HG02938 (cell line): ENCODE measurements around the gene DCST1.

Experiments used
- ATAC-seq: cut with Tn5 transposase; IDR thresholded peaks from one replicate; pipeline ENCODE4 v1.9.1; 2021; ENCODE audit warnings: mild to moderate bottlenecking, moderate library complexity; ENCODE audit not compliant: unreplicated experiment

DCST1 gene

DNA sequence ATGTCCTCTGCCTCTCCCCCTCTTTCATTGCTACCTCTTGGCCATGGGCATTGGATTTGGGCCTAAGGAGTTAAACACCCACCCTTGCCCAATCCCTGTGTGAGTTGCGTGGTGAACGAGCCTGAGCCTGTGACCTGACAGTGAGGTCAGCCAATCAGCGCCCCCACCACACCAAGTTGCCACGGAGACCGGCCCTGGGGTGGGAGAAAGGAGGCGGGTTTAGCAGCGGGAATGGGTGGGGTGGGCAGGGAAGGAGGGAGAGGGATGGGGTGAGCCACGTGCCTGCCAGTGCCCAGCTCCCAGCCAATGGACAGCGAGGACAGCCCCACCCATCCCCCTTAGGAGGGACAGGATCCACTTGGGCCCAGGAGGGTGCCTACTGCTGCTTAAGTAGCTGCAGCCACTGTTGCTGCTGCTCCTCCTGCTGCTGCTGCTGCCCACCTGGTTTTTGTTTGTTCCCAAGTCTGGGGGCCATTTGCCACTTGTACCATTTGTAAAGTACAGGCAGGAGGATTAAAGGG is 21.5 kb upstream of the DCST1 start:
- ATAC-seq = no peak

GRCh38 chr1:155012776-155013602 is 20.6 kb upstream of the DCST1 start:
- no peak for ATAC-seq

- no peak for ATAC-seq
These were observed 20.0 kb upstream of the DCST1 start for GRCh38 chr1:155013632-155014031.

DNA sequence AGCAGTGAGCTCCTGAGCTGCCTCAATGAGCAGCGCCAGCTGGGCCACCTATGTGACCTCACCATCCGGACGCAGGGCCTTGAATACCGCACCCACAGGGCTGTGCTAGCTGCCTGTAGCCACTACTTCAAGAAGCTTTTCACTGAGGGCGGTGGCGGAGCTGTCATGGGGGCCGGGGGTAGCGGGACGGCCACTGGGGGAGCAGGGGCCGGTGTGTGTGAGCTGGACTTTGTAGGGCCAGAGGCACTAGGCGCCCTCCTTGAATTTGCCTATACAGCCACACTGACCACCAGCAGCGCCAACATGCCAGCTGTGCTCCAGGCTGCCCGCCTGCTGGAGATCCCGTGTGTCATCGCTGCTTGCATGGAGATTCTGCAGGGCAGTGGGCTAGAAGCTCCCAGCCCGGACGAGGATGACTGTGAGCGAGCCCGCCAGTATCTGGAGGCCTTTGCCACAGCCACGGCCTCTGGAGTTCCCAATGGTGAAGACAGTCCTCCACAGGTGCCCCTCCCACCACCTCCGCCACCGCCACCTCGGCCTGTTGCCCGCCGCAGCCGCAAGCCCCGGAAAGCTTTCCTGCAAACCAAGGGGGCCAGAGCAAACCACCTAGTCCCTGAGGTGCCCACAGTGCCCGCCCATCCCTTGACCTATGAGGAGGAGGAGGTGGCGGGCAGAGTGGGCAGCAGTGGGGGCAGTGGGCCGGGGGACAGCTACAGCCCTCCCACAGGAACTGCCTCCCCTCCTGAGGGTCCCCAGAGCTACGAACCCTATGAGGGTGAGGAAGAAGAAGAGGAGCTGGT is 18.7 kb upstream of the DCST1 start:
- ATAC-seq = no peak

DNA sequence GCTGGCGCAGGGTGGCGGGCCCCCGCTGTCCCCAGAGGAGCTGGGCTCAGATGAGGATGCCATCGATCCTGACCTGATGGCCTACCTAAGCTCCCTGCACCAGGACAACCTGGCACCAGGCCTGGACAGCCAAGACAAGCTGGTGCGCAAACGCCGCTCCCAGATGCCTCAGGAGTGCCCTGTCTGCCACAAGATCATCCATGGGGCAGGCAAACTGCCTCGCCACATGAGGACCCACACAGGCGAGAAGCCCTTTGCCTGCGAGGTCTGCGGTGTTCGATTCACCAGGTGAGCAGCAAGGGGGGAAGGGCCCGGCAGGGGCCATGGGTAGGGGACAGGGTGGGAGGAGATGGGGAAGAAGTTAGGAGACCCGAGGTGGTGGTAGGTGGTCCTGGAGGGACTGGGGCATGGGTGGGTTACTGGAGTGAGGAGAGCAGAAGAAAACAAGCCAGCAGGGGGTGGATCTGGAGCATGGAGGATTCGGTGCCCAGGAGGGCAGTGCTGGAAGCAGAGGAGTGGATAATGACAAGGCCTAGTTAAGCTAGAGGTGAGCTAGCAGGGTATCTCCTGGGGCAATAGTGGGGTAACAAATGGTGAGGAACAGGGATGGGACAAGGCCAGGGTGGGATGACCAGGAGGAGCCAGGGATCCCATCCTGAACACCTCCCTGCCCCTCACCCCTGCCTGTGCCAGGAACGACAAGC is 17.9 kb upstream of the DCST1 start:
- ATAC-seq = no peak

DNA sequence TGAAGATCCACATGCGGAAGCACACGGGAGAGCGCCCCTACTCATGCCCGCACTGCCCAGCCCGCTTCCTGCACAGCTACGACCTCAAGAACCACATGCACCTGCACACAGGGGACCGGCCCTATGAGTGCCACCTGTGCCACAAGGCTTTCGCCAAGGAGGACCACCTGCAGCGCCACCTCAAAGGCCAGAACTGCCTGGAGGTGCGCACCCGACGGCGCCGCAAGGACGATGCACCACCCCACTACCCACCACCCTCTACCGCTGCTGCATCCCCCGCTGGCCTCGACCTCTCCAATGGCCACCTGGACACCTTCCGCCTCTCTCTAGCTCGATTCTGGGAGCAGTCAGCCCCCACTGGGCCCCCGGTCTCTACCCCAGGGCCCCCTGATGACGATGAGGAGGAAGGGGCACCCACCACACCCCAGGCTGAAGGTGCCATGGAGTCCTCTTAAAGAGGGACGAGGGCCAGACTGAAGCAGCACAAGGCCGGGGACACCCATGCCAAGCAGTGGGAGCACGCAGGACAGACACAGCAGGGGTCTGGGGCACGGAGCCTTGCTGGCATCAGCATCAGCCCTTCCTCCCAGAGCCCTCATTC is 17.3 kb upstream of the DCST1 start:
- no peak for ATAC-seq

DNA sequence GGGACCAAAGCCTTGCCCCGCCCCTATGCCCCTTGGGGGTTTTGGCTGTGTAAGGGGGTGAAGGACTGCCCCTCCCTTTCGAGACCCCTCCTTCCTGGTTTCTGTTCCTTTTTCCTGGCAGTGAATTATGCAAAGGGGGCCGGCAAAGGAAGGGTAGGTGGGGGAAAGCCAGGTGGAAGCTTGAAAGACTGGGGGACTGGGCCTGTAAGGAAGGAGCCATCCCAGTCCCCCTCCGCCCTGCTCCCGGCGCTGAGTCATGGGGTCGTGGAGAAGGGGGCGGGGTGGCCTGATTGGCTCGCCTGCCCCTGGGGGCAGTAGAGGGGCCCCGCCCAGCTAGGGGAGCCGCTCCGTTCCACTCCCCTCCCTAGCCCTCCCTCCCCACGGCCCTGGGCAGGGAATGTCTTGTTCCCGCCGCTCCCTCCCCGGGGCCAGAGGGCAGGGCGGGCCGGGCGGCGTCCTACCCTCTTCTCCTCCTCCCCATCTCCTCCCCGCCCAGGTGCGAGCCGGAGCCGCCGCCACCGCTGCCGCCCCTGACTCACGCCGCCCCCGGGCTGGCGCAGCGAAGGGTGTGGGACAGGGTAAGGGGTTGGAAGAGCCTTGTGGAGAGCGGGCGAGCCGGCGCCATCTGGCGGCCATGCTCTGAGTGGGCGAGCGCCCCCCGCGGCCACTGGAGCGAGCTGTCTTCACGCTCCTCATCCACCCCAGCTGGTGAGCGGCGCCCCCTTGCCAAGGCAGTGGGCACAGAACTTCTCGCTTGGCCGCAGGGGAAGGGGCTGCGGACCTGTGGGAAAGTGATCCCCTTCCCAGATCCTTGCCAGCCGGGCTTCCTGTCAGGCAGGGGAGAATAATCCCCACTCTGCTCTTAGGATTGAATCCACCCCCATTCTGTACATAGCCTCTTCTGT is 16.3 kb upstream of the DCST1 start:
- peak; percentile 52 for ATAC-seq

DNA sequence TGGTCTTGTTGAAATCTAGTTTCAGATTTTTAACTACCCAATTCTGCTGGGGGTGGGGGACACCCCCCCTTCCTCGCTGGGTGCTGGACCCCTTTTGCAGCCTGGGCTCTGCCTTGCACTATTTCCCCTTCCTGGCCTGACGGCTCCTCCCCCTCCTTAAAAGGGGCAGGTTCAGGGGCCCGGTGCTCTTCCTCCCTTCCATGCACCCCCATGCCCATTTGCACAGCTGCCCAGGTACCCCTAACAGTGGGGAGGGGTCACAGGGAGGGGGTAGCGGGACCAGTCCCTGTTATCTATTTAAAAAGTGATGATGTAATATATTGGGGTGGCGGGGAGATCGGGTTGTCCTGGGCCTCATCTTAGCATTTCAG is 15.7 kb upstream of the DCST1 start:
- ATAC-seq = no peak

- ATAC-seq = no peak
These were observed 14.8 kb upstream of the DCST1 start for GRCh38 chr1:155018617-155019348.

DNA sequence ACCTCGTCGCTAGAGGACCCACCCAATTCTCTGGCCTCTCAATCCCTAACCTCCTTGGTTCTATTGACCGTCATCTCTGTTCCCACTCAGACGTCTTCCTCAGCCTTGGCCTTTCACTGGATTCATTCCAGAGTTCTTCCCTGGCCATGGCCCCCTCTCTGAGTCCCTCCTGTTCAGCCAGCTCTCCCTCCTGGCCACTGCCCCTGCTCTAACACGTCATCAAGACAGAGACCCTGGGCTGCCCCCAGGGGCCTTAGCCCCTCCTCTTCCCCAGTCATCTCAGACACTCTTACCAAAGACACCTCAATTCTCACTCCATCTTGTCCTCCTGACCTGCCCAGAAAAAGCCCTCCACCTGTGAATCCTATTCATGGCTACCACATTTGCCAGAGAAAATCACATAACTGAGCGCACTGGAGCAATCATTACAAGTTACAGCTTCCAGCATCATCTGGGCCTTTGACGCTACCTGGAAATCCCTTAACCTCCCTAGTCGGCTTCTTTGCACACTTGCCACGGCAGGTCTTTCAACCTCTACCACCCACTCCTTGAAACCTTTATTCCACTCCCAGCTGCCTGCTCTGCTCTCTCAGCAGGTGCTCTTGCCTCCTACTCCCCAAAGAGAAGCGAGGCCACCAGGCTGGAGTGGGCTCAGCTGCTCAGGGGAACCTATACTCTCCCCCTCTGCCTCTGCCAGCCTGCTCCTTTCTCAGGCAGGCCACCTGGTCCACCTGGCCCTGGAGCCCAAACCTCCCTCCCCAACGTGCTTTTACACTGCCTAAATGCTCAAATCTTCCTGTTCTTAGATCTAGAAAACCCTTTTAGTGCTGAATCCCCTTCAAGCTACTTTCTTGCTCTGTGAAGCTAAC is 14.0 kb upstream of the DCST1 start:
- no peak for ATAC-seq

DNA sequence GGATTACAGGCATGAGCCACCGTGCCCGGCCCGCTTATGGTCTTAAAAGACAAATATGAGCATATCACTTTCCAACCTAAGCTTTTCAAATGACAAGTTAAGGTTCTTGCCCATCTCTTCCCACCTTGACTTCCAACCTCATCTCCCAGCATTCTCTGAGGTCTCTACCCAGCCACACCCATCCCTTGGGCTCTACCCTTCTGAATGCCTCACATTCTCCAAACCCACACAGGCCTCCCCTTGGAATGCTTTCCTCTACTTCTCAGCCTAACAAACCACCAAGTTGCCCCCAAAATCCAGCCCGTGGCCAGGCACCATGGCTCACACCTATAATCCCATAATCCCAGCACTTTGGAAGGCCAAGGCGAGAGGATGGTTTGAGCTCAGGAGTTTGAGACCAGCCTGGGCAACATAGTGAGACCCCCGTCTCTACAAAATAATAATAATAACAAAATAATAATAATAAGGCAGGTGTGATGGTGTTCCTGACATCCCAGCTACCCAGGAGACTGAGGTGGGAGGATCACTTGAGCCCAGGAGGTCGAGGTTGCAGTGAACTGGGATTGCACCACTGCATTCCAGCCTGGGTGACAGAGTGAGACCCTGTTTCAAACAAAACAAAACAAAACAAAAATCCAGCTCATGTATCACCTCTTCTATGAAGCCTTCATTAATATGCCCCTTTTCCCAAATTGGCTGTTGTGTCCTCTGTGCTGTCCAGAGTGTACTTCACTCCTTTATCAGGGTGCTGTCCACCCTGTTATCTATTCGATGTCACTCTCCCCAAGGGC is 11.3 kb upstream of the DCST1 start:
- ATAC-seq = no peak

DNA sequence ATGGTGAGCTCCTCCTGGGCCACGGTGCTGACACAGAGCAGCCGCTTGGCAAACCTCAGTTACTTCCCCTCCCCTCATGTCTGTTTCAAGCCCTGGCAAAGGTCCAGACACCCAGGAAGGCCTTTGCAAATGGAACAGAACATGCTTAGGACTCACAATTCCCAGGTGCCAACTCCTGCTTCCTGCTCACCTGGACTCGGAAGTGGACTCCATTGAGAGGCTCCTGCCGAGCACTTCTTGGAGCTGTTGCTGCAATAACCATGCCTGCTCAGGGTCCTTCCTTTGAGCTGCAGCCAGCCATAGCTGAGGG is 10.7 kb upstream of the DCST1 start:
- ATAC-seq = no peak

- ATAC-seq = no peak
These were observed 10.0 kb upstream of the DCST1 start for GRCh38 chr1:155023627-155024026.

DNA sequence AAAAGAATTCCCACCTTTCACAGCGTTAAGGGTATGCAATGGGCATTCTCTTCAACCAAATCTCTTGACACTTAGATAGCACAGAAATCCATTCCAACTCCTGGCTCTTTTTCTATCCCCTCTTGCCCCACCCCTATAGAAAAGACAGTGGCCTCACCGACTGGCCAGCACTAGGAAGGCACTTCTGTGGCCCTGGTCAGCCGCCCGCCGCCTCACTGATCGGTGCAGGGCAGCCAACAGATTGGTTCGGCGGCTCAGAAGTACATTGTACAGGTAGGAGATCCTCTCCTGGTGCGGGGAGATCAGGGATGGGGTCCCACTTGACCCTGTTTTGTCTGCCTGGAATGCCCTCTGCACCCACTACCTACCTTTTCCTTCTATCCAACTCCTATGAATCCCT is 9.3 kb upstream of the DCST1 start:
- ATAC-seq = no peak

DNA sequence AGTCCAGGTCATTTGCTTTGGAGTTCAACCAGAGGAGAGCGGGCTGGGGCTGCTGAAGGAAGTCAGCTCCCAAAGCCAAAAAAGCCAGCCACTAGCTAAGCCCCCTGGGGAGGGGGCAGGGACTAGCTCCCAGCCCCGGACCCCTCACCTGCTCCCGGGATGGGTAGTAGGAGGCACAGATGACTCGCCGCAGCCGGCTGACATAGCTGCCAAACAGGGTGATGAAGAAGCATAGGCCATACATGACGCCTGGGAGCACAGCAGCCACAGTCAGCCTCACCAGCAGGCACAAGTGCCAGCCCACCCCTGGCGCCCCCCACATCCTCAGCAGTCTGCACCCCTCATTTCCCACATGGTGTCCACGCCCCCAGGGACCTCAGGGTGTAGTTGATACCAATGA is 7.5 kb upstream of the DCST1 start:
- no peak for ATAC-seq

GRCh38 chr1:155026588-155026987 is 7.0 kb upstream of the DCST1 start:
- no peak for ATAC-seq

- no peak for ATAC-seq
These were observed 3.9 kb upstream of the DCST1 start for GRCh38 chr1:155029513-155030242.
